Measurements from ENCODE around the gene TUB.

GRCh38 chr11:8066036-8066910 is 14.7 kb upstream of the TUB start:
- no peak for TF ChIP-seq CTCF (IDR thresholded peaks at IDR 0.05)
- no peak for TF ChIP-seq POLR2AphosphoS5 (IDR thresholded peaks at IDR 0.05)
- no peak for TF ChIP-seq EP300 (IDR thresholded peaks at IDR 0.05)
- TF ChIP-seq POLR2A (IDR thresholded peaks at IDR 0.05): no peak

All from suprapubic skin (tissue), 4 donors.